Measurements from ENCODE around the gene MASP1.

GRCh38 chr3:187274977-187275338 is 16.6 kb downstream of the MASP1 start:
- no peak for TF ChIP-seq CTCF (conservative IDR thresholded peaks at IDR 0.05 in 1 of 2, IDR thresholded peaks at IDR 0.05 in 1 of 2; ENCODE audit: low read depth in 1 of 2, low read length in 2 of 2)
- no peak for TF ChIP-seq EZH2 (IDR thresholded peaks at IDR 0.05; ENCODE audit: low read length, missing control alignments)

All from fibroblast of lung (primary cell).